ENCODE data around the gene DLG2.

Gene DLG2

DNA sequence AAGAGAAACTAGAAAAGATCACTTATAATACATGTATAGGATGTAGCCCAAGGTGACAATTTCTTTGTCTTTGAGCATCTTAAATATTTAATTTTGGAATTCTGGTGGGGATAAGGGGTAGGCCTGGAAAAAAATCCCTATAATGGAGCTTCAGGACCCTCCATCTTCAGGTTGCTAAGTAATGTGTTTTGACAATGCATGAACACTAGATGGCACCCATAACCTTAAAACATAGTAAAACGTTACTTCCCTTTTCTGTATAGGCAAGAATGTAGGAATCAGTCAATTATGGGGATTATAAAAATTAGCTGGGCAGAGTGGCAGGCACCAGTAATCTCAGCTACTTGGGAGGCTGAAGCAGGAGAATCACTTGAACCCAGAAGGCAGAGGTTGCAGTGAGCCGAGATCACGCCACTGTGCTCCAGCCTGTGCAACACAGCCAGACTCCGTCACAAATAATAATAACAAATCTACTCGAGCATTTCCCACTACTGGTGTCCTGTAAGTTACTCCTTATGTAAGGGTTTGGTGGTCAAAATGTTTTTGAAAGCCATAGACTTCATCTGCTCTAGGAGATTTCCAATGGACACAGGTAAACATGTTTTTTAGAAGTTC, 1799.1 kb downstream of the DLG2 start:
- peak; percentile 16 for DNase-seq
- no peaks in the 10 kb centered on the region for H3K27me3 ChIP-seq (ENCODE audit: insufficient read depth, low read depth, severe bottlenecking)
- H3K36me3 ChIP-seq: no peaks in the 10 kb centered on the region
- no peaks in the 10 kb centered on the region for H3K9me3 ChIP-seq (ENCODE audit: severe bottlenecking)
- H3K4me3 ChIP-seq (ENCODE audit: low read depth, low read length): no peak overlapping the region
- TF ChIP-seq, protein P1, sequence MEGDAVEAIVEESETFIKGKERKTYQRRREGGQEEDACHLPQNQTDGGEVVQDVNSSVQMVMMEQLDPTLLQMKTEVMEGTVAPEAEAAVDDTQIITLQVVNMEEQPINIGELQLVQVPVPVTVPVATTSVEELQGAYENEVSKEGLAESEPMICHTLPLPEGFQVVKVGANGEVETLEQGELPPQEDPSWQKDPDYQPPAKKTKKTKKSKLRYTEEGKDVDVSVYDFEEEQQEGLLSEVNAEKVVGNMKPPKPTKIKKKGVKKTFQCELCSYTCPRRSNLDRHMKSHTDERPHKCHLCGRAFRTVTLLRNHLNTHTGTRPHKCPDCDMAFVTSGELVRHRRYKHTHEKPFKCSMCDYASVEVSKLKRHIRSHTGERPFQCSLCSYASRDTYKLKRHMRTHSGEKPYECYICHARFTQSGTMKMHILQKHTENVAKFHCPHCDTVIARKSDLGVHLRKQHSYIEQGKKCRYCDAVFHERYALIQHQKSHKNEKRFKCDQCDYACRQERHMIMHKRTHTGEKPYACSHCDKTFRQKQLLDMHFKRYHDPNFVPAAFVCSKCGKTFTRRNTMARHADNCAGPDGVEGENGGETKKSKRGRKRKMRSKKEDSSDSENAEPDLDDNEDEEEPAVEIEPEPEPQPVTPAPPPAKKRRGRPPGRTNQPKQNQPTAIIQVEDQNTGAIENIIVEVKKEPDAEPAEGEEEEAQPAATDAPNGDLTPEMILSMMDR (IDR thresholded peaks at IDR 0.05; ENCODE audit: low read depth, low read length): peak; percentile 36; the same call in 1 of the 2 replicates
- H3K27ac ChIP-seq: no peak overlapping the region

DNA sequence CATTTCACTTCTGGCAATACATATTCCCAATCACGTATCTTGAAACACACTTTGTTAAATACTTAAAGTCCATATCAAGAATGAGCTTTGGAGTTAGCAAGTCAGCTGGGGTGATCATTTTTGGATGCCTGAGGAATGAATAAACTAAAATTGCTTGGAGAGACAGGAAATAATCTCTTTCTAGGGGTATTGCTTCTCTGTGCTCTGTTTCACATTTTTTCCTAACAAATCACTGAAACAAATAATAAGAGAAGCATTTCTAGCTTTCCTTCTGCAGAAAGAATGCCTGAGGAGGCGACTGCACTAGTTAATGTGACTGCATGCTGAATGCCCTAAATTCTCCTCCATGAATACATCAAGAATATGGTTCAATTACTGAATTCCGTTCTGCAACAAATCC, 1799.6 kb downstream of the DLG2 start:
- no peaks in the 10 kb centered on the region for H3K27me3 ChIP-seq (ENCODE audit: insufficient read depth, low read depth, severe bottlenecking)
- no peak overlapping the region for H3K27ac ChIP-seq
- no peaks in the 10 kb centered on the region for H3K36me3 ChIP-seq
- TF ChIP-seq, protein P1 (IDR thresholded peaks at IDR 0.05; ENCODE audit: low read depth, low read length): no peak
- H3K9me3 ChIP-seq (ENCODE audit: severe bottlenecking): no peaks in the 10 kb centered on the region
- DNase-seq: no peak
- H3K4me3 ChIP-seq (ENCODE audit: low read depth, low read length): no peak overlapping the region

DNA sequence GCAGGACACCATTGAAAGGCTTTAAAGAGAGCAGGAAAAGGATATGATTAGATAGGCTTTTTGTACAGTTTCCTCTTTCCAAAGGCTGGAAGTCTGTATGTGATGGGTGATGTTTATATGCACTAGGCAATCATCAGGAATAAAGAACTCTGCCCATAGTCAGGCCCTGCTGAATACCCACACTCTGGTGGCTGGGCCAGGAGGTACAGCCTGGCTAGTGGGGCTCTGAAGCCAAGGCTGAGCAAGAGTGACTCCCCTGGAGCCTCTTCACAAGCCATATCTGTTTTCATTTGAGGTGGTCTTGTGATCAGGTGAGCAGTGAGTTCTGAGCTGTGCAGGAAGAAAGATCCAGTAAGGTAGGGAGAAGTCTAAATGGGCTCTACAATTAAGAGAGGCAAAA, 1801.1 kb downstream of the DLG2 start:
- Histone ChIP-seq H3K27me3 (ENCODE audit: insufficient read depth, low read depth, severe bottlenecking) (no peaks in the 10 kb centered on the region), H3K27ac (no peak overlapping the region), H3K9me3 (ENCODE audit: severe bottlenecking) (no peaks in the 10 kb centered on the region), H3K36me3 (no peaks in the 10 kb centered on the region), H3K4me3 (ENCODE audit: low read depth, low read length) (no peak overlapping the region)
- DNase-seq: no peak
- TF ChIP-seq, protein P1 (IDR thresholded peaks at IDR 0.05; ENCODE audit: low read depth, low read length): no peak

DNA sequence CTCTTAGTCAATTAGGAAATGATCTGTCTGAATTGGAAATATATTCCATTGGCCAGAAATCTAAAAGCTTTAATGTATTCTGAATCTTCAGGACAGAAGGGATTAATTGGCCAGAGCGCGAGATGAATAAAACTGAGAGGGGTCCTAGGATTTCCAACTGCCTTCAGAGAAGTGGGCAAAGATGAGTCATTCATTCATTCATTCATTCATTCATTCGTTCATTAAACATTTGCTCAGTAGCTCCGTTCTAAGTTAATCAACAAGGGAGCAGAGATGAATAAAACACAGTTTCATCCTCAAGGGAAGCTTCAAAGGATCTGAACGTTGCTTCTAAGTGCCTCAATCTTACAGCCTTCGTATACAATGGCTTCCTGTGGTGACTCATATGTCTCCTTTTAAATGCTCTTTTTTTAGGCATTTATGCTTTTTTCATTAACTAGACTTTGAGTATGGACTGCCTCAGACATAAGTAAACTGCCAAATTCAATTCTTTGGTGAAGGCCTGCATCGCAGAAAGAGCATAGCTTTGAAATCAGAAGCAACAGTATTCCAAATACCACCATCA, 1803.6 kb downstream of the DLG2 start:
- Histone ChIP-seq H3K27me3 (ENCODE audit: insufficient read depth, low read depth, severe bottlenecking) (no peaks in the 10 kb centered on the region), H3K36me3 (no peaks in the 10 kb centered on the region), H3K27ac (no peak overlapping the region), H3K4me3 (ENCODE audit: low read depth, low read length) (no peak overlapping the region), H3K9me3 (ENCODE audit: severe bottlenecking) (no peaks in the 10 kb centered on the region)
- no peak for DNase-seq
- TF ChIP-seq, protein P1 (IDR thresholded peaks at IDR 0.05; ENCODE audit: low read depth, low read length): no peak

DNA sequence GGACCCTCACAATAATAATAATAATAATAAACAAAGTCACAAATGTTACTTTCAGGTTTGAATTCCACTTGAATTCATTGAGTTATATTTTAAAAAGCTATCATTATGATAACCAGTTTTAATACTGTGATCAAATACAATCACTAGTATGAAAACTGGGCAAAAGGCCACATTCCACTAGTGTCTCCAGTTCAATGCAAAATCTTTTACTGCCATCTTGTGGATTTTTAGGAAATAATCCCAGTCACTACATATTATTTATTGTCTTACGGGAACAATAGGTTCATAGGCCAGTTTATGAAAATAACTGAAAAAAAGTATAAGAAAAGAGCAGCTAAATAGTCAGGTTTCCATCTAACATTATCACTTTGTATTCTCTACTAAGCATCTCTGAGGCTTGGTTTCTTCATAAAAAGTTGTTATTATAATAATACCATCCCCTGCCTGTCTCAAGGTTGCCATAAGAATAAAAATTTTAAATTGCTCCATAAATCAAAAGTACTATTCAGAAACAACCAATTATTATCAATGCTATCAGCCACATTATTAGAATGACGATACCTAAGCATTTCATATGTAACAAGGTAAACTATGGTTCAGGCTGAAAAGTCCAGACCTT, 1807.1 kb downstream of the DLG2 start:
- Histone ChIP-seq H3K27me3 (ENCODE audit: insufficient read depth, low read depth, severe bottlenecking) (no peaks in the 10 kb centered on the region), H3K36me3 (no peaks in the 10 kb centered on the region), H3K27ac (no peak overlapping the region), H3K4me3 (ENCODE audit: low read depth, low read length) (no peak overlapping the region), H3K9me3 (ENCODE audit: severe bottlenecking) (no peaks in the 10 kb centered on the region)
- no peak for DNase-seq
- TF ChIP-seq, protein P1 (IDR thresholded peaks at IDR 0.05; ENCODE audit: low read depth, low read length): no peak

All from WERI-Rb-1 (cell line).